Keratinocyte (primary cell): Measurements from ENCODE around the gene HIP1. TPM values are rescaled to one million over a fixed set of nuclear protein-coding genes. Genes with fewer than 3 reads are reported as not detected.

ENCODE experiments used
- DNase-seq: peaks from one replicate; pipeline ENCODE4 v3.0.0-alpha.2; 2011; ENCODE audit warnings: low read depth, missing footprints, low spot score
- FAIRE-seq: peaks from 2 replicates; lab custom pipeline; 2011; peaks lifted over from hg19 to GRCh38; lab: Jason Lieb, UNC
- H2AFZ ChIP-seq: 2 replicates; pipeline ENCODE4 v1.6.0; 2012; ENCODE audit warnings: low read length, control low read depth, inconsistent platforms; ENCODE audit not compliant: control insufficient read depth
- H3K27ac ChIP-seq: 2 replicates; pipeline ENCODE4 v1.5.1; 2011; ENCODE audit warnings: low read length; ENCODE audit not compliant: control insufficient read depth, insufficient read depth
- H3K27me3 ChIP-seq: 3 replicates; pipeline ENCODE4 v1.6.0; 2011; ENCODE audit warnings: low read length; ENCODE audit not compliant: control insufficient read depth, insufficient read depth; ENCODE audit errors: extremely low read depth
- H3K36me3 ChIP-seq, 2 experiments: 2 replicates in 1 of 2; 3 replicates in 1 of 2; pipeline ENCODE4 v1.5.1; 2011; ENCODE audit warnings: low read length in 2 of 2, mild to moderate bottlenecking in 1 of 2; ENCODE audit not compliant: control insufficient read depth in 2 of 2, insufficient read depth in 2 of 2; ENCODE audit errors: extremely low read depth in 1 of 2
- H3K4me1 ChIP-seq: 3 replicates; pipeline ENCODE4 v1.5.1; 2011; ENCODE audit warnings: low read length; ENCODE audit not compliant: control insufficient read depth, insufficient read depth; ENCODE audit errors: extremely low read depth
- H3K4me2 ChIP-seq: 3 replicates; pipeline ENCODE4 v1.6.0; 2011; ENCODE audit warnings: low read depth, low read length; ENCODE audit not compliant: control insufficient read depth, insufficient read depth; ENCODE audit errors: extremely low read depth
- H3K4me3 ChIP-seq, 3 experiments: fragments of 200-600 bp in 1 of 3; sonication (generic) in 1 of 3; 2 replicates in 2 of 3; 3 replicates in 1 of 3; pipeline ENCODE4 v1.5.1; 2011 to 2016; ENCODE audit warnings: low read length in 3 of 3, mild to moderate bottlenecking in 3 of 3, control low read depth in 2 of 3, inconsistent platforms in 1 of 3, low read depth in 1 of 3, mixed read lengths in 1 of 3, mixed run types in 1 of 3, moderate library complexity in 1 of 3; ENCODE audit not compliant: control insufficient read depth in 2 of 3, insufficient read depth in 2 of 3; ENCODE audit errors: extremely low read depth in 1 of 3
- H3K79me2 ChIP-seq: 2 replicates; pipeline ENCODE4 v1.6.0; 2012; ENCODE audit warnings: low read length; ENCODE audit not compliant: control insufficient read depth, insufficient read depth
- H3K9ac ChIP-seq: 3 replicates; pipeline ENCODE4 v1.6.0; 2011; ENCODE audit warnings: low read length; ENCODE audit not compliant: control insufficient read depth, insufficient read depth; ENCODE audit errors: extremely low read depth
- H3K9me1 ChIP-seq: 3 replicates; pipeline ENCODE4 v1.6.0; 2011; ENCODE audit warnings: low read length; ENCODE audit not compliant: control insufficient read depth, insufficient read depth; ENCODE audit errors: extremely low read depth
- H3K9me3 ChIP-seq: 2 replicates; pipeline ENCODE4 v1.5.1; 2012; ENCODE audit warnings: low read depth, low read length; ENCODE audit not compliant: control insufficient read depth
- H4K20me1 ChIP-seq: 3 replicates; pipeline ENCODE4 v1.6.0; 2011; ENCODE audit warnings: low read length; ENCODE audit not compliant: control insufficient read depth, insufficient read depth; ENCODE audit errors: extremely low read depth
- CTCF ChIP-seq, 3 experiments: IDR thresholded peaks in 1 of 3; conservative IDR thresholded peaks in 1 of 3; optimal IDR thresholded peaks in 1 of 3; 2 replicates in 2 of 3; 3 replicates in 1 of 3; pipeline versions ENCODE3 to v1.5.1; 2011; ENCODE audit warnings: low read length in 3 of 3, mild to moderate bottlenecking in 3 of 3, moderate library complexity in 2 of 3, control low read depth in 1 of 3, inconsistent platforms in 1 of 3; ENCODE audit not compliant: insufficient read depth in 2 of 3; ENCODE audit errors: extremely low read depth in 1 of 3
- EZH2 ChIP-seq: IDR thresholded peaks from one replicate; pipeline ENCODE4 v1.6.1; 2012; ENCODE audit warnings: inconsistent platforms, mild to moderate bottlenecking, low read length, moderate library complexity
- dilution Hi-C: fragments of 300-500 bp; cut with MboI; formaldehyde crosslinking; loops from one replicate; pipeline ENCODE4 v1.7.0; 2020; ENCODE audit warnings: low sequenced_read_pairs; ENCODE audit not compliant: extremely low pct_ligation_motif_present
- polyA plus RNA-seq, 5 experiments: library from polyadenylated mRNA; depleted of rRNA in 3 of 5; stranded (reverse) in 3 of 5; stranded (forward) in 1 of 5; unstranded in 1 of 5; fragments of >200 nt; gene quantifications; 1 replicate in 1 of 5; 2 replicates in 3 of 5; 3 replicates in 1 of 5; pipeline versions ENCODE4 v1.2.1 to v1.2.3, GENCODE V29; 2011 to 2012; ENCODE audit warnings: missing spikeins in 2 of 5, low read depth in 1 of 5, low replicate concordance in 1 of 5

The HIP1 gene
- polyA plus RNA-seq, 1 donor (not counting 4 experiments of a cell fraction or from before 2014, with no cell fraction given): 5.0 TPM

DNA sequence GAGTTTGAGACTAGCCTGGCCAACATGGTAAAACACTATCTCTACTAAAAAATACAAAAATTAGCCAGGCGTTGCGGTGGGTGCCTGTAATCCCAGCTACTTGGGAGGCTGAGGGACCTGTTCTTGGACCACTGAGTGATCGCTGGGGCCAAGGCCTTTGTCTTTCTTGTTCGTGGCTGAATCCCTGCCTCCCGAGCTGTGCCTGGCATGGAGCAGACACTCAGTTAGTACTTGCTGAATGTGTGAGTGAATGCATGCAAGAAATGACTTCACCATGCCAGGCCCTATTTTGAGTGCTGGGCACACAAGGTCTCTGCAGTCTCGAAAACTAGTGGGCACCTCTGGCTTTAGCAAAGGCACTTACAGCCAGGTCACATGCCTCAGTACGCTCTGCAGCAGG lies 85.1 kb downstream of the HIP1 start:
- Histone ChIP-seq H3K27me3 (no peaks in the 10 kb centered on the region), H3K9me3 (no peaks in the 10 kb centered on the region), H3K27ac (no peak overlapping the region), H3K9ac (no peak overlapping the region), H3K4me2 (no peak overlapping the region), H3K36me3 (no peaks in the 10 kb centered on the region), H3K4me3 (no peak overlapping the region), H3K9me1 (no peaks in the 10 kb centered on the region), H3K4me1 (peaks cover 5% of the 10 kb centered on the region), H3K79me2 (no peaks in the 10 kb centered on the region), H4K20me1 (no peaks in the 10 kb centered on the region), H2AFZ (no peak overlapping the region)
- no peak for TF ChIP-seq CTCF (optimal IDR thresholded peaks at IDR 0.05 in 1 of 3, IDR thresholded peaks at IDR 0.05 in 1 of 3, conservative IDR thresholded peaks at IDR 0.05 in 1 of 3; ENCODE audit: extremely low read depth in 1 of 3, insufficient read depth in 2 of 3, low read length in 3 of 3)
- no peak for TF ChIP-seq EZH2
- no peak for DNase-seq
- FAIRE-seq: no peak
- dilution Hi-C loops: no loop called here

DNA sequence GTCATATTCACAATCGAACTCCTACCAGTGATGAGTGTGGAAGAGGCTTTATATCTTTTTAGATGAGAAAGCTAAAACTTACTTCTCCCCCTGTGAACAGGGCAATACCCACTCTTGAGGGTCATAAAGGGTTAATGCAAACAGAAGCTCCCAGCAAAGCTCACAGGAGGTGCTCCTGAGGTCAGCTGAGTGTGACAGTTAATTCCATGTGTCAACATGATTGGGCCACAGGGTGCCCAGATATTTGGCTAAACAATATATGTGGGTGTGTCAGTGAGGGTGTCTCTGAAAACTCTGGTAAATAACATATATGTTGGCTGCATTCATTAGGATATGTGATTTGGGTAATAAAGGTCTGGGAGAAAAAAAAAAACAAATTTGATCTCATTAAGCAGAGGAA lies 86.0 kb downstream of the HIP1 start:
- peaks cover 5% of the 10 kb centered on the region for H3K4me1 ChIP-seq
- no peaks in the 10 kb centered on the region for H3K79me2 ChIP-seq
- dilution Hi-C loops: no loop called here
- H4K20me1 ChIP-seq: no peaks in the 10 kb centered on the region
- H3K9me3 ChIP-seq: no peaks in the 10 kb centered on the region
- H3K9me1 ChIP-seq: no peaks in the 10 kb centered on the region
- no peaks in the 10 kb centered on the region for H3K27me3 ChIP-seq
- no peak overlapping the region for H3K27ac ChIP-seq
- no peak overlapping the region for H3K9ac ChIP-seq
- H3K36me3 ChIP-seq: no peaks in the 10 kb centered on the region
- H2AFZ ChIP-seq: no peak overlapping the region
- H3K4me2 ChIP-seq: no peak overlapping the region
- FAIRE-seq: no peak
- TF ChIP-seq CTCF (optimal IDR thresholded peaks at IDR 0.05 in 1 of 3, IDR thresholded peaks at IDR 0.05 in 1 of 3, conservative IDR thresholded peaks at IDR 0.05 in 1 of 3; ENCODE audit: extremely low read depth in 1 of 3, insufficient read depth in 2 of 3, low read length in 3 of 3) (no peak), EZH2 (no peak)
- DNase-seq: no peak
- no peak overlapping the region for H3K4me3 ChIP-seq
